SK-N-MC (cell line): ENCODE data around the gene QSOX2.

Experiments
- EZH2 ChIP-seq: fragments of 200-600 bp; sonication (generic); IDR thresholded peaks from one replicate; pipeline ENCODE4 v1.6.1; 2017; ENCODE audit warnings: antibody characterized with exemption
- POLR2AphosphoS5 ChIP-seq: IDR thresholded peaks from 2 replicates; pipeline ENCODE4 v1.6.1; 2012; ENCODE audit warnings: mild to moderate bottlenecking, low read depth, low read length, borderline replicate concordance

GRCh38 chr9:136237486-136238341, 7.9 kb downstream of the QSOX2 start:
- no peak for TF ChIP-seq EZH2
- TF ChIP-seq POLR2AphosphoS5 = no peak
